Measurements from ENCODE around the gene EEFSEC.

DNA sequence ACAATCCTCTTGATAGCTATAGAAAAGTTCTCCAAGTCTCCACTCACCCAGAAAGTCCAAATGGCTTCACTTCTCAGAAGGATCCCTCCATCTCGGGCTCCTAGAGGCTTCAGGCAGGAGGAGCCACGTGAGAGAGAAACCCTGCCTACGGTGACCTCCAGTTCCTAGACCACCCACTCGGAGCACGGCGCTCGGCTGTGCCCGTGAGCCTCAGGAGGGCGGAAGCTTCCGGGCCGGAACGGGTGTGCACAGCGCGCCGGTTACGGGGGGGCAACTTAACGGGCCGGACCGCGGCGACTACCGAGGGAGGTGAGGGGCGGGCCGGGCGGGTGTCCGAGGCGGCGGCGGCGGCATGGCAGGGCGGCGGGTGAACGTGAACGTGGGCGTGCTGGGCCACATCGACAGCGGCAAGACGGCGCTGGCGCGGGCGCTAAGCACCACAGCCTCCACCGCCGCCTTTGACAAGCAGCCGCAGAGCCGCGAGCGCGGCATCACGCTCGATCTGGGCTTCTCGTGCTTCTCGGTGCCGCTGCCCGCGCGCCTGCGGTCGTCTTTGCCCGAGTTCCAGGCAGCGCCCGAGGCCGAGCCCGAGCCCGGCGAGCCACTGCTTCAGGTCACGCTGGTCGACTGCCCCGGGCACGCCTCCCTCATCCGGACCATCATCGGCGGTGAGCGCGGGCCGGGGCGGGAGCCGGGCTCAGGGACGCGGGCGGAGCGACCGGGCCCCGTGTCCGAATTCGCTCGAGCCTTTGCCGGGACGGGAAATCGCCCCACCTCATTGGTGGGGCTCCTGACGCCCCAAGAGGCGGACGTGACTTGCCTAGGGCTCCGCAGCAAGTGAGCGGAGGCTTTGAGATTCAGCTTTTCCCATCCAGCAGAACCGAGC, at the start of gene EEFSEC:
- TF ChIP-seq, protein P1, sequence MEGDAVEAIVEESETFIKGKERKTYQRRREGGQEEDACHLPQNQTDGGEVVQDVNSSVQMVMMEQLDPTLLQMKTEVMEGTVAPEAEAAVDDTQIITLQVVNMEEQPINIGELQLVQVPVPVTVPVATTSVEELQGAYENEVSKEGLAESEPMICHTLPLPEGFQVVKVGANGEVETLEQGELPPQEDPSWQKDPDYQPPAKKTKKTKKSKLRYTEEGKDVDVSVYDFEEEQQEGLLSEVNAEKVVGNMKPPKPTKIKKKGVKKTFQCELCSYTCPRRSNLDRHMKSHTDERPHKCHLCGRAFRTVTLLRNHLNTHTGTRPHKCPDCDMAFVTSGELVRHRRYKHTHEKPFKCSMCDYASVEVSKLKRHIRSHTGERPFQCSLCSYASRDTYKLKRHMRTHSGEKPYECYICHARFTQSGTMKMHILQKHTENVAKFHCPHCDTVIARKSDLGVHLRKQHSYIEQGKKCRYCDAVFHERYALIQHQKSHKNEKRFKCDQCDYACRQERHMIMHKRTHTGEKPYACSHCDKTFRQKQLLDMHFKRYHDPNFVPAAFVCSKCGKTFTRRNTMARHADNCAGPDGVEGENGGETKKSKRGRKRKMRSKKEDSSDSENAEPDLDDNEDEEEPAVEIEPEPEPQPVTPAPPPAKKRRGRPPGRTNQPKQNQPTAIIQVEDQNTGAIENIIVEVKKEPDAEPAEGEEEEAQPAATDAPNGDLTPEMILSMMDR (IDR thresholded peaks at IDR 0.05): no peak
- TF ChIP-seq EP300 (IDR thresholded peaks at IDR 0.05) (peak in 1 of 2 donors; percentile 88), POLR2A (IDR thresholded peaks at IDR 0.05) (peak in 1 of 2 donors; percentile 40)
